ENCODE measurements around the gene GATA1. TPM values are rescaled to one million over a fixed set of nuclear protein-coding genes. Genes with fewer than 3 reads are reported as not detected.

The GATA1 gene
- total RNA-seq, 1 experiment from 2014 or later: not detected

- H3K4me1 ChIP-seq: no peaks in the 10 kb centered on the region
- no peaks in the 10 kb centered on the region for H3K9me3 Mint-ChIP-seq (ENCODE audit: unreplicated experiment)
- H3K27me3 Mint-ChIP-seq (ENCODE audit: insufficient read depth, unreplicated experiment): no peaks in the 10 kb centered on the region
- H3K9me3 ChIP-seq: no peaks in the 10 kb centered on the region
- ChIA-PET POLR2A (no interaction called here), CTCF (no interaction called here)
- H3K36me3 ChIP-seq (ENCODE audit: control insufficient read depth, insufficient read depth, low read length): no peaks in the 10 kb centered on the region
- peaks cover 4% of the 10 kb centered on the region for H3K4me1 Mint-ChIP-seq (ENCODE audit: low read depth, unreplicated experiment)
- intact Hi-C loops (cut with micrococcal nuclease; ENCODE audit: unreplicated experiment): no loop called here
- H3K4me3 Mint-ChIP-seq (ENCODE audit: unreplicated experiment): no peak overlapping the region
- H3K36me3 Mint-ChIP-seq (ENCODE audit: insufficient read depth, unreplicated experiment): no peaks in the 10 kb centered on the region
- no TSS peak for BruUV-seq (replicated peaks)
- no peak for DNase-seq
- TF ChIP-seq CTCF (IDR thresholded peaks at IDR 0.05; ENCODE audit: insufficient read depth in 1 of 2, low read depth in 1 of 2, low read length in 1 of 2, severe bottlenecking in 1 of 2, unreplicated experiment in 1 of 2): no peak
- no peak overlapping the region for H3K4me3 ChIP-seq (ENCODE audit: low read depth, low read length)
- no peak overlapping the region for H3K27ac Mint-ChIP-seq (ENCODE audit: unreplicated experiment)
- no peaks in the 10 kb centered on the region for H3K27me3 ChIP-seq (replicated peaks; ENCODE audit: control insufficient read depth, insufficient read depth, low read length)
Observed at GRCh38 chrX:48829016-48829735, 42.8 kb downstream of the GATA1 start.

- BruUV-seq (replicated peaks): TSS peak; percentile 25
- CTCF ChIA-PET: no interaction called here
Observed at GRCh38 chrX:48831136-48831908, 44.9 kb downstream of the GATA1 start.

GRCh38 chrX:48831909-48832291 is 45.5 kb downstream of the GATA1 start:
- intact Hi-C loops (cut with micrococcal nuclease; ENCODE audit: unreplicated experiment): no loop called here
- no peak for DNase-seq
- ChIA-PET POLR2A (no interaction called here), CTCF (no interaction called here)
- Mint-ChIP-seq H3K36me3 (ENCODE audit: insufficient read depth, unreplicated experiment) (peaks cover 10% of the 10 kb centered on the region), H3K9me3 (ENCODE audit: unreplicated experiment) (no peaks in the 10 kb centered on the region), H3K4me1 (ENCODE audit: low read depth, unreplicated experiment) (peaks cover 11% of the 10 kb centered on the region), H3K4me3 (ENCODE audit: unreplicated experiment) (no peak overlapping the region), H3K27ac (ENCODE audit: unreplicated experiment) (no peak overlapping the region), H3K27me3 (ENCODE audit: insufficient read depth, unreplicated experiment) (no peaks in the 10 kb centered on the region)
- no TSS peak for BruUV-seq (replicated peaks)
- TF ChIP-seq CTCF (IDR thresholded peaks at IDR 0.05; ENCODE audit: insufficient read depth in 1 of 2, low read depth in 1 of 2, low read length in 1 of 2, severe bottlenecking in 1 of 2, unreplicated experiment in 1 of 2): no peak
- Histone ChIP-seq H3K27me3 (replicated peaks; ENCODE audit: control insufficient read depth, insufficient read depth, low read length) (no peaks in the 10 kb centered on the region), H3K36me3 (ENCODE audit: control insufficient read depth, insufficient read depth, low read length) (no peaks in the 10 kb centered on the region), H3K4me3 (ENCODE audit: low read depth, low read length) (no peak overlapping the region), H3K9me3 (no peaks in the 10 kb centered on the region), H3K4me1 (no peaks in the 10 kb centered on the region)

More at GRCh38 chrX:48831136-48831908, 44.9 kb downstream of the GATA1 start:
- no peaks in the 10 kb centered on the region for H3K27me3 ChIP-seq (replicated peaks; ENCODE audit: control insufficient read depth, insufficient read depth, low read length)
- Mint-ChIP-seq H3K36me3 (ENCODE audit: insufficient read depth, unreplicated experiment) (peaks cover 7% of the 10 kb centered on the region), H3K27ac (ENCODE audit: unreplicated experiment) (no peak overlapping the region), H3K9me3 (ENCODE audit: unreplicated experiment) (no peaks in the 10 kb centered on the region), H3K27me3 (ENCODE audit: insufficient read depth, unreplicated experiment) (no peaks in the 10 kb centered on the region), H3K4me1 (ENCODE audit: low read depth, unreplicated experiment) (peaks cover 11% of the 10 kb centered on the region), H3K4me3 (ENCODE audit: unreplicated experiment) (no peak overlapping the region)
- H3K9me3 ChIP-seq: no peaks in the 10 kb centered on the region
- POLR2A ChIA-PET: no interaction called here
- intact Hi-C loops (cut with micrococcal nuclease; ENCODE audit: unreplicated experiment): no loop called here
- no peak for DNase-seq
- H3K36me3 ChIP-seq (ENCODE audit: control insufficient read depth, insufficient read depth, low read length): no peaks in the 10 kb centered on the region
- no peak for TF ChIP-seq CTCF (IDR thresholded peaks at IDR 0.05; ENCODE audit: insufficient read depth in 1 of 2, low read depth in 1 of 2, low read length in 1 of 2, severe bottlenecking in 1 of 2, unreplicated experiment in 1 of 2)
- no peaks in the 10 kb centered on the region for H3K4me1 ChIP-seq
- no peak overlapping the region for H3K4me3 ChIP-seq (ENCODE audit: low read depth, low read length)
